K562 treated with DMSO at 1 percent for 12 hours (cell line): ENCODE data around the gene EIF1. TPM values are rescaled to one million over a fixed set of nuclear protein-coding genes. Genes with fewer than 3 reads are reported as not detected.

Source experiments
- total RNA-seq: library from RNA; unstranded; fragments of 300-600 nt; gene quantifications from 2 replicates; pipeline ENCODE4 v1.2.3, GENCODE V29; 2022; ENCODE audit not compliant: insufficient read depth

Gene EIF1
- total RNA-seq: 1,324 and 1,369 TPM in 2 replicates

DNA sequence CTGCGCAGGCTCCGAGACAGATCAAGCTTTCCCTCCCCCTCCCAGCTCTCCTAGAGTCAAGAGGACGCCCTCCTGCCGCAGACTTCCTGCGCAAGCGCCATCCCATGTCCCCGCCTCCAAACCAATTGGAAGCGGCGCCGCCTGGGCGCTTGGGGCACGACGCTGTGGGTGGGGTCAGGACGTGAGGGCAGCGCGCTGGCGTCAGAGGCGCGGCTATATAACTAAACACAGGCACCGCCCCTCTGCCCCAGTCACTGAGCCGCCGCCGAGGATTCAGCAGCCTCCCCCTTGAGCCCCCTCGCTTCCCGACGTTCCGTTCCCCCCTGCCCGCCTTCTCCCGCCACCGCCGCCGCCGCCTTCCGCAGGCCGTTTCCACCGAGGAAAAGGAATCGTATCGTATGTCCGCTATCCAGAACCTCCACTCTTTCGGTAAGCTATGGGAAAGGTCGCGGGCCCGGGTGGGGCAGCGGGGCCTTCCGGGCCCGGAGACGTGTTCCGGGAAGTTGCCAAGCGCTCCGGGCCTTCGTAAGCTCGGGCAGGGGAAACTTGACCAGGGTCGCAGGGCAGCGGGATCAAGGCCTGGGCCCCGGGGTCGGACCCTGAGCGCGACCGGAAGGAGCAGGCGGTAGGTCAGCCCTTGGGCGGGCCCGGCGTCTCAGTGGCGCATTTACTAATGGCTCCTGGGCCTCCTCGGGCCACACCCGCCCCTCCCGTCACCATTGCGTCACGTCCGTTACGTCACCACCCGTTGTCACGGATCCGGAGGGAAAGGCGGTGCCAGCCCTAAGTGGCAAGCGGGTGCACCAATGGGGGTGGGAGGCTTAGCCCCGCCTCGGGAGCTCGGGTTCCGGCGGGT lies at the start of gene EIF1:
EIF1 (plus strand) TSS at position 245 of the 856 bp plus-strand sequence; CDS start at position 399, 154 bp downstream.

GRCh38 chr17:41711669-41712400 lies 23.1 kb downstream of the EIF1 start, which contains the start of gene GAST:
GAST (plus strand) TSS chr17:41712331; CDS start chr17:41715437, 3,106 bp downstream.

GRCh38 chr17:41734139-41734948 lies 45.7 kb downstream of the EIF1 start, which contains the start of gene HAP1:
HAP1 (minus strand) TSS chr17:41734643; CDS start chr17:41734634, 9 bp downstream.

Other genes with a start within 250 kb of the EIF1 start
- gene KRT38, start 247.9 kb upstream of the EIF1 start, total RNA-seq: not detected in 2 replicates
- not detected in 2 replicates for gene KRT32, start 221.5 kb upstream of the EIF1 start, total RNA-seq
- not detected in 2 replicates for gene KRT35, start 207.7 kb upstream of the EIF1 start, total RNA-seq
- not detected in 2 replicates for gene KRT36, start 199.0 kb upstream of the EIF1 start, total RNA-seq
- not detected in 2 replicates for gene KRT13, start 183.3 kb upstream of the EIF1 start, total RNA-seq
- 0.81 TPM in 1 of 2 replicates, not detected in the other for gene KRT15, start 170.0 kb upstream of the EIF1 start, total RNA-seq
- gene KRT19, start 160.6 kb upstream of the EIF1 start, total RNA-seq: 152 and 220 TPM in 2 replicates
- not detected in 2 replicates for gene KRT9, start 116.8 kb upstream of the EIF1 start, total RNA-seq
- gene KRT14, start 102.0 kb upstream of the EIF1 start, total RNA-seq: not detected in 2 replicates
- not detected in 2 replicates for gene KRT16, start 76.1 kb upstream of the EIF1 start, total RNA-seq
- not detected in 2 replicates for gene KRT17, start 64.3 kb upstream of the EIF1 start, total RNA-seq
- not detected in 2 replicates for gene GAST, start 23.4 kb downstream of the EIF1 start, total RNA-seq
- gene HAP1, start 45.8 kb downstream of the EIF1 start, total RNA-seq: not detected in 2 replicates
- 157 and 245 TPM in 2 replicates for gene JUP, start 97.8 kb downstream of the EIF1 start, total RNA-seq
- gene P3H4, start 123.1 kb downstream of the EIF1 start, total RNA-seq: 2.8 and 4.4 TPM in 2 replicates
- gene FKBP10, start 124.1 kb downstream of the EIF1 start, total RNA-seq: 0.90 and 3.6 TPM in 2 replicates
- 83.3 and 95.7 TPM in 2 replicates for gene NT5C3B, start 147.3 kb downstream of the EIF1 start, total RNA-seq
- not detected in 2 replicates for gene KLHL10, start 148.9 kb downstream of the EIF1 start, total RNA-seq
- gene KLHL11, start 176.5 kb downstream of the EIF1 start, total RNA-seq: 2.3 and 6.1 TPM in 2 replicates
- 42.0 and 106 TPM in 2 replicates for gene ACLY, start 230.1 kb downstream of the EIF1 start, total RNA-seq
- gene ODAD4, start 241.7 kb downstream of the EIF1 start, total RNA-seq: 0.36 and 1.4 TPM in 2 replicates